Breast epithelium (tissue), 3 donors: ENCODE data around the gene SCN10A.

Experiments used
- POLR2A ChIP-seq: fragments of 450-650 bp; IDR thresholded peaks from one replicate; pipeline ENCODE4 v1.6.1; 2016; ENCODE audit warnings: antibody characterized with exemption, mild to moderate bottlenecking, moderate library complexity
- POLR2AphosphoS5 ChIP-seq, 3 donors: sonication (generic); formaldehyde crosslinking; IDR thresholded peaks; one replicate each; pipeline ENCODE4 v1.6.1; 2017; ENCODE audit warnings: antibody characterized with exemption in 3 of 3

DNA sequence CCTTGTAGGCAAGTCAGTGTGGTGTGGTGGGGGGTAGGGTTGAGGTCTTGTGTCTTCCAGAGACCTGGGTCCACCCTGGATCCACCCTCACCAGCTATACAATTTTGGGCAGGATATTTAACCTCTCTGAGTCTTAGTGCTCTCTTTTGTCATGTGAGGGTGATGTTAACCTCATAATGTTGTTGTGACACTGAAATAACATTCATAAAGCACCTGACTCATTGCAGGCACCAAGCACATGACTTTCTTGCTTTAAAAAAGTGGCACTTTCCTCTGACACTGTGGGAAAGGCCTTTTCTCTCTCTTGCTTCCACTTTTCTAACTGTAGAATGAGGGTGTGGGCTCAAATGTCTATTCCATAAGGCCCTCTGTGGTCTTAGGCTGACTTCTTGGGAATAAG lies 75.5 kb downstream of the SCN10A start:
- no peak for TF ChIP-seq POLR2AphosphoS5 (IDR thresholded peaks at IDR 0.05)
- TF ChIP-seq POLR2A = no peak
